ENCODE measurements around the gene DNM3. TPM values are rescaled to one million over a fixed set of nuclear protein-coding genes. Genes with fewer than 3 reads are reported as not detected.
A peak's percentile ranks its signal among the peaks of the same experiment; 100 is the strongest.

DNM3 gene
- total and polyA plus RNA-seq, 9 of the 15 experiments (the other 6 are each of a cell fraction or from before 2014, with no cell fraction given): 0.08 to 0.36 (median 0.22) TPM; not detected in 1

- CTCF ChIA-PET (ENCODE audit: low intra/inter-chr PET ratio): no interaction called here
Observed at GRCh38 chr1:172220376-172220775, 379.1 kb downstream of the DNM3 start.

More at GRCh38 chr1:172220376-172220775, 379.1 kb downstream of the DNM3 start:
- no TSS peak for BruUV-seq (replicated peaks)
- POLR2A ChIA-PET: interaction anchor here (0.9 kb wide), 1 partner anchor 179 kb away, joined by 3 read pairs; no protein-coding TSS in a partner anchor
- TF ChIP-seq SMAD4 (CRISPR knock-in tag; conservative IDR thresholded peaks at IDR 0.05) (no peak), MEIS2 (IDR thresholded peaks at IDR 0.05; ENCODE audit: partially characterized antibody) (peak; percentile 60), GTF2F1 (IDR thresholded peaks at IDR 0.05; ENCODE audit: low read depth, low read length) (no peak), SAP30 (IDR thresholded peaks at IDR 0.05; ENCODE audit: borderline replicate concordance, insufficient read depth, low read depth, low read length, poor library complexity, severe bottlenecking) (no peak), TRIM24 (IDR thresholded peaks at IDR 0.05) (0 out of 4 replicates have a peak, but pooled peaks of 1 of the 2 experiments have one; percentile 12), TAL1 (IDR thresholded peaks at IDR 0.05) (peak; percentile 50), CBFA2T3 (IDR thresholded peaks at IDR 0.05) (peak; percentile 61), TCF3 (CRISPR knock-in tag; IDR thresholded peaks at IDR 0.05) (peak; percentile 53), PBX2 (CRISPR knock-in tag; IDR thresholded peaks at IDR 0.05; ENCODE audit: low read depth) (no peak), PBX2 (tag; conservative IDR thresholded peaks at IDR 0.05; ENCODE audit: low read depth) (peak; percentile 88), ETV6 (IDR thresholded peaks at IDR 0.05; ENCODE audit: borderline replicate concordance in 1 of 2, low read depth in 2 of 2, low read length in 1 of 2) (0 out of 4 replicates have a peak, but pooled peaks of 1 of the 2 experiments have one; percentile 21), ETV6 (CRISPR knock-in tag; IDR thresholded peaks at IDR 0.05; ENCODE audit: borderline replicate concordance) (no peak), ARID1B (IDR thresholded peaks at IDR 0.05) (peak; percentile 58), KLF16 (IDR thresholded peaks at IDR 0.05) (peak; percentile 52; the same call in 1 of the 2 replicates), CBFA2T2 (conservative IDR thresholded peaks at IDR 0.05) (peak; percentile 39; the same call in 1 of the 2 replicates), TEAD4 (IDR thresholded peaks at IDR 0.05; ENCODE audit: low read length) (peak; percentile 72), TEAD4 (CRISPR knock-in tag; IDR thresholded peaks at IDR 0.05; ENCODE audit: borderline replicate concordance) (no peak), ETV1 (tag; conservative IDR thresholded peaks at IDR 0.05; ENCODE audit: low read depth) (0 out of 2 replicates have a peak, but pooled peaks have one; percentile 31)
- FAIRE-seq (no peak), ATAC-seq (no peak), DNase-seq (ENCODE audit: extremely low read depth in 1 of 4, low spot score in 3 of 4) (no peak)
- intact Hi-C loops (cut with micrococcal nuclease): no loop called here
- Histone ChIP-seq H3K4me2 (ENCODE audit: insufficient read depth, low read length) (no peak overlapping the region), H3K9ac (ENCODE audit: insufficient read depth in 1 of 2, low read depth in 2 of 2, low read length in 2 of 2) (no peak overlapping the region), H2AFZ (ENCODE audit: low read depth, low read length) (no peak overlapping the region), H4K20me1 (replicated peaks; ENCODE audit: control insufficient read depth, insufficient read depth, low read length) (no peaks in the 10 kb centered on the region), H3K4me1 (replicated peaks in 1 of 2; ENCODE audit: control insufficient read depth in 2 of 2, insufficient read depth in 2 of 2, low read length in 2 of 2) (no peaks in the 10 kb centered on the region), H3K79me2 (ENCODE audit: control insufficient read depth, insufficient read depth, low read length) (no peaks in the 10 kb centered on the region), H3K27me3 (ENCODE audit: control insufficient read depth in 2 of 2, insufficient read depth in 2 of 2, low read length in 2 of 2) (no peaks in the 10 kb centered on the region), H3K27ac (ENCODE audit: extremely low read depth, low read depth, low read length) (no peak overlapping the region), H3K9me1 (ENCODE audit: control insufficient read depth, insufficient read depth, low read length) (no peaks in the 10 kb centered on the region), H3K36me3 (ENCODE audit: control insufficient read depth, insufficient read depth, low read length) (no peaks in the 10 kb centered on the region), H3K9me3 (replicated peaks; ENCODE audit: control insufficient read depth, insufficient read depth, low read depth, low read length) (no peaks in the 10 kb centered on the region), H3K4me3 (no peak overlapping the region)
- WGBS (ENCODE audit: insufficient coverage, low coverage, missing lambda C conversion rate): 2% methylated on average over 2 of the region's 2 CpGs
- in situ Hi-C loops (cut with MboI): no loop called here
